Tibial nerve (tissue), 4 donors: Measurements from ENCODE around the gene LYPD1.

Experiments used
- CTCF ChIP-seq, 5 experiments: fragments of 200-600 bp in 3 of 5; fragments of 450-650 bp in 2 of 5; sonication (generic) in 3 of 5; IDR thresholded peaks; one replicate each; pipeline ENCODE4 v1.5.1; 2016 to 2019; ENCODE audit warnings: antibody characterized with exemption in 5 of 5, mild to moderate bottlenecking in 3 of 5, moderate library complexity in 2 of 5
- EP300 ChIP-seq, 2 donors: sonication (generic); formaldehyde crosslinking; IDR thresholded peaks; one replicate each; pipeline ENCODE4 v1.6.1; 2017; ENCODE audit warnings: antibody characterized with exemption in 2 of 2, mild to moderate bottlenecking in 1 of 2
- POLR2A ChIP-seq, 2 donors: fragments of 450-650 bp; IDR thresholded peaks; one replicate each; pipeline ENCODE4 v1.6.1; 2017; ENCODE audit warnings: antibody characterized with exemption in 2 of 2, mild to moderate bottlenecking in 2 of 2, moderate library complexity in 2 of 2

- TF ChIP-seq POLR2A (IDR thresholded peaks at IDR 0.05) (no peak), CTCF (IDR thresholded peaks at IDR 0.05) (no peak), EP300 (IDR thresholded peaks at IDR 0.05) (no peak)
Observed at GRCh38 chr2:132668987-132669907, 758 bp downstream of the LYPD1 start.
